Smooth muscle cell (in vitro differentiated cells): ENCODE data around the gene TMEM132E. TPM values are rescaled to one million over a fixed set of nuclear protein-coding genes. Genes with fewer than 3 reads are reported as not detected.

Source experiments
- DNase-seq: peaks from one replicate; lab custom pipeline; 2025; ENCODE audit not compliant: unreplicated experiment; lab: John Stamatoyannopoulos, UW
- H2AFZ ChIP-seq: fragments of 200-600 bp; sonication (generic); 2 replicates; pipeline ENCODE4 v1.6.0; 2016; ENCODE audit warnings: antibody characterized with exemption, low read depth, mild to moderate bottlenecking
- H3F3A ChIP-seq: fragments of 200-600 bp; sonication (generic); 2 replicates; pipeline ENCODE4 v1.6.0; 2017; ENCODE audit warnings: antibody characterized with exemption, low read depth
- H3K27ac ChIP-seq: fragments of 200-600 bp; sonication (generic); 2 replicates; pipeline ENCODE4 v1.5.1; 2016; ENCODE audit warnings: low read depth, mild to moderate bottlenecking
- H3K27me3 ChIP-seq: fragments of 200-600 bp; sonication (generic); 2 replicates; pipeline ENCODE4 v1.6.1; 2016; ENCODE audit warnings: low read depth, mild to moderate bottlenecking
- H3K36me3 ChIP-seq: fragments of 200-600 bp; sonication (generic); 2 replicates; pipeline ENCODE4 v1.5.1; 2016; ENCODE audit warnings: low read depth
- H3K4me1 ChIP-seq: fragments of 200-600 bp; sonication (generic); 2 replicates; pipeline ENCODE4 v1.5.1; 2016; ENCODE audit warnings: low read depth
- H3K4me2 ChIP-seq: fragments of 200-600 bp; sonication (generic); 2 replicates; pipeline ENCODE4 v1.6.0; 2016; ENCODE audit warnings: mild to moderate bottlenecking
- H3K4me3 ChIP-seq: fragments of 200-600 bp; sonication (generic); 2 replicates; pipeline ENCODE4 v1.5.1; 2016; ENCODE audit warnings: mild to moderate bottlenecking
- H3K79me2 ChIP-seq: fragments of 200-600 bp; sonication (generic); 2 replicates; pipeline ENCODE4 v1.6.0; 2016; ENCODE audit warnings: low read depth, mild to moderate bottlenecking
- H3K9ac ChIP-seq: fragments of 200-600 bp; sonication (generic); 2 replicates; pipeline ENCODE4 v1.6.0; 2016; ENCODE audit warnings: low read depth
- H3K9me3 ChIP-seq: fragments of 200-600 bp; sonication (generic); replicated peaks from 2 replicates; pipeline ENCODE4 v1.5.1; 2016; ENCODE audit warnings: low read depth
- H4K20me1 ChIP-seq: fragments of 200-600 bp; sonication (generic); 2 replicates; pipeline ENCODE4 v1.6.0; 2016; ENCODE audit warnings: low read depth
- WGBS: methylation state at CpG from one replicate; pipeline ENCODE4 v1.1.7; 2016; ENCODE audit warnings: low lambda C conversion rate; 5-methylcytosine and 5-hydroxymethylcytosine counted together
- polyA plus RNA-seq: library from polyadenylated mRNA; unstranded; fragments of >200 nt; fragmentation: Nextera tagmentation; extraction: Ambion mirVana; gene quantifications from 2 replicates; pipeline ENCODE4 v1.2.1, GENCODE V29; 2016
- total RNA-seq: library from RNA; depleted of rRNA; stranded (reverse); fragments of >200 nt; gene quantifications from 2 replicates; pipeline ENCODE4 v1.2.3, GENCODE V29; 2014
- TF ChIP-seq, protein P1 (sequence below): fragments of 200-600 bp; sonication (generic); IDR thresholded peaks from 2 replicates; pipeline ENCODE4 v1.5.1; 2017; ENCODE audit warnings: borderline replicate concordance, mild to moderate bottlenecking, antibody characterized with exemption; ENCODE audit not compliant: insufficient read depth, poor library complexity, severe bottlenecking

Gene TMEM132E
- total and polyA plus RNA-seq, 2 experiments from 2014 or later: 0.13 to 0.17 TPM

DNA sequence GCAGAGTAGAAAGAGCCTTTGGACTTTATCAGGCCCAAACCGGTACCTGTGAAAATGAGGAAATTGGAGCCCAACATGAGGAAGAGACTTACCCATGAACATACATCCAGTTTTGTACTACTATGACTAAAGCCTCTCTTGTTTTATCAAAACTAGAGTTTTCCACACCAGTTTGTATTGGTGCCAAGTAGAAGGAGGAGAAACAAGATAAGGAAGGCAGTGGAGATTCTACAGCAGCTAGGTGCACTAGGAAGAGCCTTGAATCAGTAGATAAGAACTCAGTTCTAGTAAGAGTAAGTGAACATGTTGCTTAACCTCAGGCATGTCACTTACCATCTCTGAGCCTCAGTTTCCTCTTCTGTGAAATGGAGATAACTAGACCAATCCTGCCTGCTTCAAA, 13.7 kb upstream of the TMEM132E start:
- H3K27ac ChIP-seq: no peak overlapping the region
- H3K79me2 ChIP-seq: no peaks in the 10 kb centered on the region
- no peaks in the 10 kb centered on the region for H3F3A ChIP-seq
- no peaks in the 10 kb centered on the region for H4K20me1 ChIP-seq
- H3K9me3 ChIP-seq: no peaks in the 10 kb centered on the region
- no peak overlapping the region for H3K9ac ChIP-seq
- no peak overlapping the region for H2AFZ ChIP-seq
- H3K4me1 ChIP-seq: peaks cover 6% of the 10 kb centered on the region
- H3K27me3 ChIP-seq: peaks cover 50% of the 10 kb centered on the region
- H3K36me3 ChIP-seq: no peaks in the 10 kb centered on the region
- no peak for DNase-seq
- H3K4me2 ChIP-seq: no peak overlapping the region
- no peak overlapping the region for H3K4me3 ChIP-seq
- 100% methylated on average over 1 of the region's 1 CpG for WGBS
- TF ChIP-seq, protein P1, sequence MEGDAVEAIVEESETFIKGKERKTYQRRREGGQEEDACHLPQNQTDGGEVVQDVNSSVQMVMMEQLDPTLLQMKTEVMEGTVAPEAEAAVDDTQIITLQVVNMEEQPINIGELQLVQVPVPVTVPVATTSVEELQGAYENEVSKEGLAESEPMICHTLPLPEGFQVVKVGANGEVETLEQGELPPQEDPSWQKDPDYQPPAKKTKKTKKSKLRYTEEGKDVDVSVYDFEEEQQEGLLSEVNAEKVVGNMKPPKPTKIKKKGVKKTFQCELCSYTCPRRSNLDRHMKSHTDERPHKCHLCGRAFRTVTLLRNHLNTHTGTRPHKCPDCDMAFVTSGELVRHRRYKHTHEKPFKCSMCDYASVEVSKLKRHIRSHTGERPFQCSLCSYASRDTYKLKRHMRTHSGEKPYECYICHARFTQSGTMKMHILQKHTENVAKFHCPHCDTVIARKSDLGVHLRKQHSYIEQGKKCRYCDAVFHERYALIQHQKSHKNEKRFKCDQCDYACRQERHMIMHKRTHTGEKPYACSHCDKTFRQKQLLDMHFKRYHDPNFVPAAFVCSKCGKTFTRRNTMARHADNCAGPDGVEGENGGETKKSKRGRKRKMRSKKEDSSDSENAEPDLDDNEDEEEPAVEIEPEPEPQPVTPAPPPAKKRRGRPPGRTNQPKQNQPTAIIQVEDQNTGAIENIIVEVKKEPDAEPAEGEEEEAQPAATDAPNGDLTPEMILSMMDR: no peak

DNA sequence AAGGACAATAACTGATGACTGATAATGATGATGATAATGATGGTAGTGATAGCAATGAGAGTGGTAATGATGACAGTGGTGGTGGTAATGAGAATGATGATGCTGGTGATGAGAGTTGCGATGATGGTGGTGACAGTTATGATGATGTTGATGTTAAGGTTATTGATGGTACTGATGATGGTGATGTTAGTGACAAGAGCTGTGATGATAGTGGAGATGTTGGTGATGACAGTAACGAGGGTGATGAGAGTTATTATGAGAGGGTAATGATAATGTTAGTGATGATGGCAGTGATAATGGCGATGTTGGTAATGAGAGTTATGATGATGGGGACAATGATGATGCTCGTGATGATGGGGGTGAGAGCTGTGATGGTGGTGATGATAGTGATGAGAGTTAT, 13.2 kb upstream of the TMEM132E start:
- no peak for DNase-seq
- Histone ChIP-seq H3F3A (no peaks in the 10 kb centered on the region), H3K27ac (no peak overlapping the region), H3K9me3 (no peaks in the 10 kb centered on the region), H3K9ac (no peak overlapping the region), H3K79me2 (no peaks in the 10 kb centered on the region), H3K27me3 (peaks cover 50% of the 10 kb centered on the region), H3K4me2 (no peak overlapping the region), H3K4me1 (peaks cover 6% of the 10 kb centered on the region), H4K20me1 (no peaks in the 10 kb centered on the region), H3K36me3 (no peaks in the 10 kb centered on the region), H2AFZ (no peak overlapping the region), H3K4me3 (no peak overlapping the region)
- TF ChIP-seq, protein P1: no peak
- 86% methylated on average over 4 of the region's 4 CpGs for WGBS

- TF ChIP-seq, protein P1: no peak
- H3K79me2 ChIP-seq: no peaks in the 10 kb centered on the region
- H3K27ac ChIP-seq: no peak overlapping the region
- peaks cover 47% of the 10 kb centered on the region for H3K27me3 ChIP-seq
- H2AFZ ChIP-seq: no peak overlapping the region
- H4K20me1 ChIP-seq: no peaks in the 10 kb centered on the region
- H3K9me3 ChIP-seq: no peaks in the 10 kb centered on the region
- 96% methylated on average over 2 of the region's 2 CpGs for WGBS
- no peak overlapping the region for H3K4me3 ChIP-seq
- peaks cover 6% of the 10 kb centered on the region for H3K4me1 ChIP-seq
- H3F3A ChIP-seq: no peaks in the 10 kb centered on the region
- no peak for DNase-seq
- no peaks in the 10 kb centered on the region for H3K36me3 ChIP-seq
- no peak overlapping the region for H3K4me2 ChIP-seq
- no peak overlapping the region for H3K9ac ChIP-seq
Measured at GRCh38 chr17:34566873-34567272, 12.5 kb upstream of the TMEM132E start.

DNA sequence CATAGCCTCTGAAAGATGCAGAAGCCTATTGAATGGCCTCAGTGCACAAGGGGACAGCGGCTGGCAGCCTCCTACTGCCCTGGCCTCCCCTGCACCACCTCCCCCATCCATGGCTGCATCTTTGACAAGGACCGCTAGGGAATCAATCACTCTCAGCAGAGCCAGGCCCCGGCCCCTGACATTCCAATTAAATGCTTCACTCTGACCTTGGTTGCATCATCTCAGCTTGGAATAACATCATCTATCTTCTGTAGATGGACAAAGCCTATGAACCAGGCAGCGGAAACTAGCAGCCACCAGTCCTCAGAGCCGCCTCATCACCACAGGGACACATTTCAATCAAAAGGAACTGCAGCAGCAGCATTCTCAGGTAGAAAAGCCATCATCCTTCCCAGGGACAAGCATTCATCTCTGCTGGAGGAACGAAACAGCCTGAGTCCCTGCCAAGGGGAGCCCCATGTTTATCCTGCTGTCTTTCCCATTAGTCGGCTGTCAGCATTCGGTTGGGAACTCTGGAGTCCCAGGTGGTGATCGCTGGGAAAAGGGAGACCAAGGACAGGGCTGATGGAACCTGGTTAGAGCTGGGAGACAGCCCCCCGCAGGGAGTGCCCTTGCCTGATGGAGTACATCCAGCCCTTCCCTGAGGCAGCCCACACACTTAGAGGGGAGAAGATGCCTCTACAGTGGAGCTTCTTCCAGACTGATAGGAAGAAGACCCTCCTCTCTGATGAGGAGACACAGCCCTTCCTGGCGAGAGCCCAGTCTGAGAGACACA, 11.5 kb upstream of the TMEM132E start:
- H3K36me3 ChIP-seq: no peaks in the 10 kb centered on the region
- H2AFZ ChIP-seq: no peak overlapping the region
- no peak overlapping the region for H3K4me3 ChIP-seq
- 53% methylated on average over 11 of the region's 11 CpGs for WGBS
- no peak overlapping the region for H3K4me2 ChIP-seq
- peaks cover 6% of the 10 kb centered on the region for H3K4me1 ChIP-seq
- H3K9me3 ChIP-seq: no peaks in the 10 kb centered on the region
- no peaks in the 10 kb centered on the region for H3K79me2 ChIP-seq
- H3K9ac ChIP-seq: no peak overlapping the region
- TF ChIP-seq, protein P1: no peak
- peaks cover 45% of the 10 kb centered on the region for H3K27me3 ChIP-seq
- no peaks in the 10 kb centered on the region for H4K20me1 ChIP-seq
- no peaks in the 10 kb centered on the region for H3F3A ChIP-seq
- DNase-seq: no peak
- no peak overlapping the region for H3K27ac ChIP-seq
